22Rv1 (cell line): ENCODE measurements around the gene RPLP2.

Experiments used
- ZFX ChIP-seq: fragments of 450-650 bp; IDR thresholded peaks from 2 replicates; pipeline ENCODE4 v1.6.1; 2017; ENCODE audit warnings: antibody characterized with exemption, borderline replicate concordance
- TF ChIP-seq, protein P1 (sequence below): fragments of 450-650 bp; IDR thresholded peaks from 2 replicates; pipeline ENCODE4 v1.5.1; 2017; ENCODE audit warnings: mild to moderate bottlenecking

DNA sequence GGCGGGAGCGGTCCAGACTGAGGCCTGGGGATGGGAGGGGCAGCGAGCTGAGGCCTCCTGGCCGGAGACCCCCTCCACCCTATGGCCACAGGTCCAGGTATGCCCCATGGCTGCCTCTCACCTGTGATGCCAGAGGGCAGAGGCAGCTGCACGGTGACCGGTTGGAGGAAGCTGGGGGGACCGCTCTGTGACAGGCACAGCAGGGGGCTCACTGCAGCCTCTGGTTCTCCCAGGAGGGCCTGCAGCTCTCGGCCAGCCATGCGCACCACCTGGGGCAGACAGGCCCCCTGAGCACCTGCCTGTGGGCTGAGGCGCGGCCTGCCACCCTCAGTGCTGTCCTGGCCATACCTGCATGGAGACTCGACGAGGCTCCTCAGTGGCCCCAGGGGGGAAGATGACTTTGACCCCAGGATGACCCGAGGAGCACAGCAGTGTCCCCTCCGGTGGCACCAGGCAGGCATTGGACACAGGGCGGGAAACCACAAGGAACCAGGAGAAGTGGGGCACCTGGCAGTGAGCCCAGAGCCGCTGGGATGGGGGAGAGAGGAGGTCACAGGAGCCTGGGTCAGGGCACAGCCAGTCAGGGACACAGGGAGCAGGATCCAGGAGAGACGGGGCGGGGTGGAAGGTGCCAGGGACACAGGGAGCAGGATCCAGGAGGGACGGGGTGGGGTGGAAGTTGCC is 8.5 kb upstream of the RPLP2 start:
- TF ChIP-seq, protein P1, sequence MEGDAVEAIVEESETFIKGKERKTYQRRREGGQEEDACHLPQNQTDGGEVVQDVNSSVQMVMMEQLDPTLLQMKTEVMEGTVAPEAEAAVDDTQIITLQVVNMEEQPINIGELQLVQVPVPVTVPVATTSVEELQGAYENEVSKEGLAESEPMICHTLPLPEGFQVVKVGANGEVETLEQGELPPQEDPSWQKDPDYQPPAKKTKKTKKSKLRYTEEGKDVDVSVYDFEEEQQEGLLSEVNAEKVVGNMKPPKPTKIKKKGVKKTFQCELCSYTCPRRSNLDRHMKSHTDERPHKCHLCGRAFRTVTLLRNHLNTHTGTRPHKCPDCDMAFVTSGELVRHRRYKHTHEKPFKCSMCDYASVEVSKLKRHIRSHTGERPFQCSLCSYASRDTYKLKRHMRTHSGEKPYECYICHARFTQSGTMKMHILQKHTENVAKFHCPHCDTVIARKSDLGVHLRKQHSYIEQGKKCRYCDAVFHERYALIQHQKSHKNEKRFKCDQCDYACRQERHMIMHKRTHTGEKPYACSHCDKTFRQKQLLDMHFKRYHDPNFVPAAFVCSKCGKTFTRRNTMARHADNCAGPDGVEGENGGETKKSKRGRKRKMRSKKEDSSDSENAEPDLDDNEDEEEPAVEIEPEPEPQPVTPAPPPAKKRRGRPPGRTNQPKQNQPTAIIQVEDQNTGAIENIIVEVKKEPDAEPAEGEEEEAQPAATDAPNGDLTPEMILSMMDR, result no peak
- TF ChIP-seq ZFX, result no peak
